Body of pancreas (tissue), 4 donors: ENCODE measurements around the gene PSMB7. TPM values are rescaled to one million over a fixed set of nuclear protein-coding genes. Genes with fewer than 3 reads are reported as not detected.

Source experiments
- ATAC-seq: fragments of 150-250 bp; one replicate; pipeline ENCODE4 v1.9.1; 2016
- DNase-seq, 4 donors: peaks; one replicate each; pipeline ENCODE4 v3.0.0-alpha.2; 2019
- H3K27ac ChIP-seq, 4 donors: fragments of 200-600 bp; sonication (generic); 1 replicate in 3 of 4; 2 replicates in 1 of 4; pipeline versions ENCODE4 v1.5.1 to v1.6.1; 2016 to 2019; ENCODE audit warnings: mild to moderate bottlenecking in 1 of 4, mixed read lengths in 1 of 4, moderate library complexity in 1 of 4
- H3K27me3 ChIP-seq, 2 donors: fragments of 200-600 bp; sonication (generic); one replicate each; pipeline ENCODE4 v1.6.0; 2016; ENCODE audit warnings: mild to moderate bottlenecking in 1 of 2
- H3K36me3 ChIP-seq, 2 donors: fragments of 200-600 bp; sonication (generic); replicated peaks in 1 of 2; 2 replicates each; pipeline ENCODE4 v1.5.1; 2016; ENCODE audit warnings: low read depth in 2 of 2; ENCODE audit not compliant: insufficient read depth in 1 of 2
- H3K4me1 ChIP-seq: fragments of 200-600 bp; sonication (generic); one replicate; pipeline ENCODE4 v1.6.0; 2016
- H3K4me3 ChIP-seq, 2 donors: fragments of 200-600 bp; sonication (generic); 1 replicate in 1 of 2; 2 replicates in 1 of 2; pipeline ENCODE4 v1.5.1; 2016 to 2019
- H3K9me3 ChIP-seq, 3 donors: fragments of 200-600 bp; sonication (generic); 1 replicate in 2 of 3; 2 replicates in 1 of 3; pipeline ENCODE4 v1.5.1; 2016
- CTCF ChIP-seq, 7 experiments: fragments of 450-650 bp in 4 of 7; fragments of 200-600 bp in 3 of 7; sonication (generic) in 3 of 7; IDR thresholded peaks; one replicate each; pipeline ENCODE4 v1.5.1; 2016 to 2019; ENCODE audit warnings: antibody characterized with exemption in 7 of 7
- POLR2A ChIP-seq, 3 donors: fragments of 450-650 bp; IDR thresholded peaks; one replicate each; pipeline ENCODE4 v1.6.1; 2016; ENCODE audit warnings: antibody characterized with exemption in 3 of 3, mild to moderate bottlenecking in 2 of 3
- WGBS, 2 donors: methylation state at CpG; one replicate each; pipeline ENCODE4 v1.1.5; 2017; 5-methylcytosine and 5-hydroxymethylcytosine counted together
- intact Hi-C: fragments of 100-400 bp; cut with DNase I; formaldehyde crosslinking; loops from one replicate; pipeline ENCODE4 v1.15.1; 2023
- total RNA-seq, 2 donors: library from RNA; depleted of rRNA; stranded (reverse); fragments of >200 nt; gene quantifications; one replicate each; pipeline ENCODE4 v1.1.0, GENCODE V29; 2016

The PSMB7 gene
- total RNA-seq, 2 donors from 2014 or later = 31.6 to 93.9 TPM

DNA sequence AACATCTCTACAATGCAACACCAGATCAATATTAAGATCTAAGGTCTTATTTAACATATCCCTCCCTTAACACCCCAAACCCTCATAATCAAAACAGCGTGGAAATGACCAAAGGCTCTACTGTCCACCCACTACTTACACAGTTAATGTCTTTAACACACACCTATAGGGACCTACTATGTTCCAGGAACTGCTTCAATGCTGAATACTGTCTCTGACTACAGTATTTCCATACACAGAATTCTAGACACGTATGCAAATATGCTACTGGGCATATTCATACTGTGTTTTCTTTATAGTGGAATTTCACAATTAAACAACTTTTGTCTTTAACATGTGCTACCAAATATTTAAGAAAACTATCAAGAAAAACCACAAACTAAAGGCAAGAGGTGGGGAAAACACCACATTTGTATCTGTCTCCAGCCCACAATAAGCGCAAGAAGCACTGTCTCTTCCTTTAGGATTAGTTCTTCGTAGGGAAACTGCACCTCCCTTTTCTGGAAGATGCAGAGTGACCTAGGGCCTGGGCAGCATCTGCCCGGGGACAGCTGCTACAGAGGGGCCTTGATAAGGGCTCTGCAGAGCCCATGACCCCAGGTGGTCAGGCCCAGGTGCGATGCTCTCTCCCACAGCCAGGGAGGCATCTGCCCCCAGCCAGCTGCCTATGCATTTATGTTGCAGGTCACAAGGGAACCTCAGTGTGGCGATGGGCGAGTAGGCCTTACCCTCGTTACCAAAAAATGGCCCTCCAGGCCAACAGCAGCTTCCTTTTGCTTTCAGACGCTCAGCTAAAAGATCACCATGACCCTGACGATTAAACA lies 55.2 kb downstream of the PSMB7 start:
- no peak for TF ChIP-seq POLR2A (IDR thresholded peaks at IDR 0.05)
- TF ChIP-seq CTCF (IDR thresholded peaks at IDR 0.05) = no peak
- Histone ChIP-seq H3K27me3 (no peaks in the 10 kb centered on the region), H3K9me3 (no peaks in the 10 kb centered on the region), H3K4me1 (peaks cover 12% of the 10 kb centered on the region), H3K27ac (no peak overlapping the region), H3K4me3 (no peak overlapping the region), H3K36me3 (peaks cover 0 to 4% of the 10 kb centered on the region in 2 donors)
- WGBS, 2 donors = 82 to 88% methylated on average over 10 to 11 of the region's 11 CpGs
- DNase-seq (no peak), ATAC-seq (no peak)
- intact Hi-C loops = no loop called here

GRCh38 chr9:124359426-124359825 lies 55.8 kb downstream of the PSMB7 start:
- peaks cover 12% of the 10 kb centered on the region for H3K4me1 ChIP-seq
- no peak overlapping the region for H3K27ac ChIP-seq
- H3K27me3 ChIP-seq = no peaks in the 10 kb centered on the region
- WGBS, 2 donors = 73 to 81% methylated on average over 4 to 6 of the region's 6 CpGs
- DNase-seq (no peak), ATAC-seq (no peak)
- no peak for TF ChIP-seq CTCF (IDR thresholded peaks at IDR 0.05)
- TF ChIP-seq POLR2A (IDR thresholded peaks at IDR 0.05) = no peak
- H3K9me3 ChIP-seq = no peaks in the 10 kb centered on the region
- H3K36me3 ChIP-seq = peaks cover 0 to 7% of the 10 kb centered on the region in 2 donors
- intact Hi-C loops = no loop called here
- no peak overlapping the region for H3K4me3 ChIP-seq

GRCh38 chr9:124358631-124359030 lies 56.6 kb downstream of the PSMB7 start:
- no peak for DNase-seq
- peaks cover 12% of the 10 kb centered on the region for H3K4me1 ChIP-seq
- H3K9me3 ChIP-seq = no peaks in the 10 kb centered on the region
- intact Hi-C loops = no loop called here
- peaks cover 2 to 7% of the 10 kb centered on the region in 2 donors for H3K36me3 ChIP-seq
- 77 to 88% methylated on average over 13 of the region's 13 CpGs for WGBS, 2 donors
- H3K27ac ChIP-seq = no peak overlapping the region
- no peaks in the 10 kb centered on the region for H3K27me3 ChIP-seq
- H3K4me3 ChIP-seq = no peak overlapping the region
- no peak for ATAC-seq
- TF ChIP-seq CTCF (IDR thresholded peaks at IDR 0.05) = no peak
- no peak for TF ChIP-seq POLR2A (IDR thresholded peaks at IDR 0.05)

DNA sequence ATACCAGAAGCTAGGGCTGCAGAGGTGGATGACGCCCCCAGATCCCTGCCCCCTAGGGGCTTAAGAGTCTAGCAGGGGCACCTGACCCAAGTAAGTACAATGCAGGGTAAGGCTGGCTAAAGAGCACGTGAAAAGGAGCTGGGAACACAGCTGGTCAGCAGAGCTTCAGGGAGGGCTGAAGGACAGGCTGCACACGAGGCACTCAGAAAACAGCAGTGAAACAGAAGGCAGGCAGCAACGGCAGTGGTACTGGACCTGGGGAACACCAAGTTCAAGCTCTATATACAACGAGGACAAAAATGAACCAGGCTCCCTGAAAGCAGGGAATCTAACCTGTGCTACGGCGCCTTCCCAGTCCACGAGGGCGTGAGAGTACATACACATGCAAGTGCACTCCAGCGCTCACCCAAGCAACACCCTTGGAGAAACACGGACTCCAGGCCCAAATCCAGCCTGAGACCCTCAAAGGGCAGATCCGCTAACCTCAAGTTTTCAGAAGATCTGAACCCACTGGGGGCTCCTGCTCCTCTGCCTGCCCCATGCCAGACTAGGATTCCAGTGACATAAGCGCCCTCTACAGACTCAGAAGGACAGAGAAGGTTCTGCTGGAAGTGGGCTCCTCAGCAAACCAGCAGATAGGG lies 57.4 kb downstream of the PSMB7 start:
- intact Hi-C loops = no loop called here
- Histone ChIP-seq H3K4me3 (no peak overlapping the region), H3K27me3 (no peaks in the 10 kb centered on the region), H3K36me3 (peaks cover 10 to 12% of the 10 kb centered on the region in 2 donors), H3K27ac (no peak overlapping the region), H3K4me1 (peaks cover 12% of the 10 kb centered on the region), H3K9me3 (no peaks in the 10 kb centered on the region)
- ATAC-seq (no peak), DNase-seq (no peak)
- no peak for TF ChIP-seq POLR2A (IDR thresholded peaks at IDR 0.05)
- TF ChIP-seq CTCF (IDR thresholded peaks at IDR 0.05) = no peak
- 81 to 82% methylated on average over 13 of the region's 13 CpGs for WGBS, 2 donors
